ENCODE measurements around the gene ZNF423.

DNA sequence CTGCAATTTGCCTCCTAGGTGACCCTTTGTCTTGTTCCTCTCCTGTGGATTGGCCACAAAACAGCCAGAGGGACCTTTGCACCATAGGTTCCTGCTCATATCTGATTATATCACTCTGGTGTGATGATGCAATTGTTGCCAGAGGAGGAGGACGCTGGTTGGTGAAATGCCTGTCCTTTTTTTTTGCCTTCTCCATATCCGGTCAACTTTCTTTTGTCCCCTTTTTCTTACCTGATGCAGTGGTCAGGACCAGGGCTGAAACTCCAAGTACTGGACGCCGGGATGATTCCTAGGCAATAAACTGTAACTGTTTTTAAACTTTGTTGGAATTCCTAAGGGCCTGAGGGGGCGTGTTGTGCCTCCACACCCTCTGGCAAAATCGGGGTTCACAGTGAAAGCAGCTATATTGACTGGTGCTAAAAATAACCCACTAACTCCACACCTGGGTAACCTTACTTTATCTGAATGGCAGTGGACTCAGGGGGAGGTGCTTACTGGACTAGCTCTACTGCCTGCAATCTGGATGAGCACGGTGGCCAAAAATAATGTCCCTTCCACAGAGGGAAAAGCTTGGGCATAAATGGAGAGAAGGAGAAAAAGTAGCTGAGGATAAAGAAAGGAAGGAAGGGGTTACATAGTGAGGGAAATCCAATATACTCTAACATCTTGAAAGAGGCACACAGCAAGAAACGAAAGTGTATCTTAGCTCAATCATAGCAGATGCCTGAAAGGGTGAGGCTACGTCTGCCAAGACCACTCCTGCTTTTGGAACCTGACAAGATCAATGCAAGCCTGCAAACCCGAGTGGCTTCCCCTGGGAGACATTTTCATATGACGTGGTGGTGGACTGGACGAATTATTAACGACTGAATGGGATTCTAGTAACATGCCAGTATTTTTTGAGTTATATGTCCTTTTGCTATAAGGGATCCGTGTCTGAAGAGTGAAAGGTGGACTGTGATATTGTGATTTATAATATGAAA is 28.4 kb upstream of the ZNF423 start:
- no peak for TF ChIP-seq ZNF347 (CRISPR knock-in tag; IDR thresholded peaks at IDR 0.05; ENCODE audit: low read depth)
- TF ChIP-seq, protein P1, sequence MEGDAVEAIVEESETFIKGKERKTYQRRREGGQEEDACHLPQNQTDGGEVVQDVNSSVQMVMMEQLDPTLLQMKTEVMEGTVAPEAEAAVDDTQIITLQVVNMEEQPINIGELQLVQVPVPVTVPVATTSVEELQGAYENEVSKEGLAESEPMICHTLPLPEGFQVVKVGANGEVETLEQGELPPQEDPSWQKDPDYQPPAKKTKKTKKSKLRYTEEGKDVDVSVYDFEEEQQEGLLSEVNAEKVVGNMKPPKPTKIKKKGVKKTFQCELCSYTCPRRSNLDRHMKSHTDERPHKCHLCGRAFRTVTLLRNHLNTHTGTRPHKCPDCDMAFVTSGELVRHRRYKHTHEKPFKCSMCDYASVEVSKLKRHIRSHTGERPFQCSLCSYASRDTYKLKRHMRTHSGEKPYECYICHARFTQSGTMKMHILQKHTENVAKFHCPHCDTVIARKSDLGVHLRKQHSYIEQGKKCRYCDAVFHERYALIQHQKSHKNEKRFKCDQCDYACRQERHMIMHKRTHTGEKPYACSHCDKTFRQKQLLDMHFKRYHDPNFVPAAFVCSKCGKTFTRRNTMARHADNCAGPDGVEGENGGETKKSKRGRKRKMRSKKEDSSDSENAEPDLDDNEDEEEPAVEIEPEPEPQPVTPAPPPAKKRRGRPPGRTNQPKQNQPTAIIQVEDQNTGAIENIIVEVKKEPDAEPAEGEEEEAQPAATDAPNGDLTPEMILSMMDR (IDR thresholded peaks at IDR 0.05 in 2 of 3, conservative IDR thresholded peaks at IDR 0.05 in 1 of 3; ENCODE audit: insufficient read depth in 2 of 3, low read depth in 1 of 3, low read length in 3 of 3), result no peak
